ENCODE data around the gene ACTR2.
"Not testable (repeated sequence)": the region's sequence is repeated elsewhere in the genome, so short reads cannot be mapped to it uniquely, and the experiment has no call there.

The ACTR2 gene

DNA sequence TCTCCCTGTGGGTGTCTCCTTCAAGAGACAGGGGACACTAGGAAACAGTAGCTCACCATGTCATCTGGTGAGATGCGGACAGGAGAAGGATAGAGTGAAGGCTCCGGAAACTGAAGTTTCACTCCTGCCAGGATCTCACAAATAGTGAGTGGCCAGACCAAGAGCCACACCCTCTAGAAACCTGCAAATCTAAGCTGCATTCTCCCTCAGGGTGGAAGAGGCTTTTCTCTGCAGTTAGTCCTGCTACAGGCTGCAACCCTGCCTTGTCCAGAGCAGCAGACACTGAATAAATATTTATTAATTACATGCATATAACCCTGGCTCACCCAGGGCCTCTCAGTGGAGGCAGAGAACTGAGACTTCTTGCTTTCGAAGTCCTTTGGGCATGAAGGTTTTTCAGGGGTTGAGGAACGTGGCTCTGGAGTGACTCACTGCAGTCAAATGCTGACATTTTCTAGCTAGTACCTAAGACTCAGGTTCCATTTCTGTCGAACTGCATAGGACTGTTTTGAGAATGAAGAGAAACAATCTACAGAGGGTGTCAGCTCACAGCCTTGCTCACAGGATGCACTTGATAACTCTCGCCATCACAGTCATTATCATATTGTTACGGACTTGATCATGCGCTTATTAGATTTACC is 87.3 kb downstream of the ACTR2 start:
- no peak for DNase-seq

DNA sequence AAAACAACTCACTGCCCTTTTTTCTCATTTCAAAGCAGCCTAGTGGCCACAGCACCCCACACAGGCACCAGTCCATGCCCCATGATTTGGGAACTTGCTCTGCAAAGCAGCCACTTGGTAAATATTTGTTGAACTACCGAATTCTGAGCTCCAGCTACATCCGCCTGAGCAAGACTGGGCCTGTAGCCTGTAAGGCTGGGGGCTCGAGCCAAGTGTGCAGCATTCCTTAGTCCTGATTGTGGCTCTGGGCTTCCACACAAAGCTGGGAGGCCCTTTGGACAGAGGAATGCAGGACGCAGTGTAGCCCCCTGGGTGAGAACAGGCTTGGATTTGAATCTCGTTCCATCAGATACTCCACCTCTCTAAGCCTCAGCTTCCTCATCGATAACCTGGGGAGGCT is 88.4 kb downstream of the ACTR2 start:
- DNase-seq = no peak

DNA sequence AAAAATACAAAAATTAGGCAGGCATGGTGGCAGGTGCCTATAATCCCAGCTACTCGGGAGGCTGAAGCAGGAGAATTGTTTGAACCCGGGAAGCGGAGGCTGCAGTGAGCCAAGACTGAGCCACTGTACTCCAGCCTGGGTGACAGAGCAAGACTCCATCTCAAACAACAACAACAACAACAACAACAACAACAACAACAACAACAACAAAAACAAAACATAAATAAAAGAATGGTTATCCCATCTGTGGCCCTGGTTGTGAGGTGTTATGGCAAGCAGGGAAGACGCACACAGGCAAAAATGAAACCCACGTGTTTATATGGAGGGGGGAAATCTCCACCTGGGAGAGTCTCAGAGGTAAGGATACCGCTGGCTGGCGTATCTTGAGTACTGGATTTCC is 89.7 kb downstream of the ACTR2 start:
- DNase-seq = not testable (repeated sequence)

DNA sequence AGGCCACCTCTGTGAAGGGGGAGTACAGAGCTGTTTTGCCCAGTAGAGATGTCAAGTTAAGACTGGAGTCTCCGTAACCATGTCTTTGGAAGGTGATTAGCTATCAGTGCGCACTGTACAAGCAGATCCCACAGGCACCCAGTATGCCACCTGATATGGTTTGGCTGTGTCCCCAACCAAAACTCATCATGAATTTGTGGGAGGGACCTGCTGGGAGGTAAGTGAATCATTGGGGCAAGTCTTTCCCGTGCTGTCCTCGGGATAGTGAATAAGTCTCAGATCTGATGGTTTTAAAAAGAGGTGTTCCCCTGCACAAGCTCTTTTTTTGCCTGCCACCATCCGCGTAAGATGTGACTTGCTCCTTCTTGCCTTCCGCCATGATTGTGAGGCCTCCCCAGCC is 90.2 kb downstream of the ACTR2 start:
- DNase-seq = no peak

DNA sequence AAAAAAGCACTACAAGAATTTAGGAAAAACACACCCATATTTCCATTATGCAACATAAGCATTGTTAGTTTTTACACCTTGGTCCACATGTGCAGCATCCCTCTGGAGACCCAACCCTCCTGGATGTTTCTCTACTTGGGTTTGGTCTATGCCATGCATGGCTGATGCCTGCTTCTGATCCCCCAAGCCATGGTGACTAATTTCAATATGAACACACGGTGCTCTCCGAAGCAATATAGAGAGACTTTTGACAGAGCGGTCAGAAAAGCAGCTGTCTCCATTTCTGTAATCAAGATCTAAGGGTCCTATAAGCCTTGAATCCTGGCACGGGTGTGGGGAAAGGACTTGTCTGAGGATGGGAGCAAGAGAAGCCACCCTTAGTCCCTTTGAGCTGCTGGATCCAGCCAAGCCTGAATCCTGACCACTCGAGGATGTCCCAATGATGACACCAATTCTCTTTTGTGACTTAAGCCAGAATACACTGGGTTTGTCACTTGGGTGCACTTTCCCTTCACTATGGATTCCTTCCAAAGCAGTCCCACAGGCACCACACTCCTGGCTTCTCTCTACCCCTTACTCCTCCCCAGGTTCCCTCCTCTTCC is 91.5 kb downstream of the ACTR2 start:
- no peak for DNase-seq

DNA sequence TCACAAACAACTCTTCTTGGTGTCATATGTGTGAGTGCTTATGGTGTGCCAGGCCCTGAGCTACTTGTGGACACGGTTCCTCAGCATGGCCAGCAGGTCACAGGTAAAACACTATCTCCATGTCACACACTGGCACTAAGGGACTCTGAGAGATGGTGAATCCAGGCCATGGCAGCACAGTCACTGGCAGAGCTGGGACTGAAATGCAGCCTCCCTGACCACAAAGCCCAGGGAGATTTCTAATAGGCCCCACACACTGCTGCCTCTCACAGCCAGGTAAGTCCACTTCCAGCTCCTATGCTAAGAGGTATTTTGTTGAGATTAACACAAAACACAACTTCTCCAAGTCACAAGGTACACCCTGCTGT is 92.0 kb downstream of the ACTR2 start:
- DNase-seq = no peak

DNA sequence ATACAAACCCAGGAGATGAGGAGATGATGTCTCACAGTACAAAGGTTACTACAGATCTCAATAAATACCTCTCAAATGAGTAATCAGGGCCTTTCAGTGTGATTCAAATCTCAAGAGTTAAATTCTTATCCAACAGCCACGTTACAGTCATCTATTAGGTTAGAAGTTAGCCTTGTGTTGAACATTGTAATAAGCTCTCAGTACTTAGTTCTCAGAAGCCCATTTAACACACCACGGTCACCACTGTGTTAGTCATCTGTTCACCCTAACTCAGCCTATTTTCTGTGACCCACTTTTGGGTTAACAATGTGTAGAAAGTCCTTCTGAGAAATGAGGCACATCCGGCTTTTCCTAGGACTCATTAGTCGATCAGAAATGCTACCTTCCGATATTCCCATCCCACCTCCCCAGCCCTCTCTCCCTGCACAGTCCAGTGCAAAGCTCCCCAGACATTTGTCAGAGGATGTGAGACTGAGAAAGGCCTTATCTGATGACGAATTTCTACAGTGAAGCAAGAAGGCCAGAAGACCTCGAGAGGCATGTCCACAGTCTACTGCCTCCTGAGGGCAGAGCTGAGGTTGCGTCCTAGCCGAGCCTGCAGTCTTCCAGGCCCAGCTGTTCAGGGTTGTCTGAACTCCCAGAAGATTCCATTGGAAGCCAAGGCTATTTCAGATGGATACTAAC is 92.6 kb downstream of the ACTR2 start:
- DNase-seq = no peak

Data from stimulated activated naive CD4-positive, alpha-beta T cell (primary cell).